ENCODE data around the gene B4GALT5.

GRCh38 chr20:49597825-49598395, 115.8 kb downstream of the B4GALT5 start:
- TF ChIP-seq ATF6 (CRISPR knock-in tag; IDR thresholded peaks at IDR 0.05) (no peak), USF2 (CRISPR knock-in tag; IDR thresholded peaks at IDR 0.05) (no peak), CDX4 (CRISPR knock-in tag; IDR thresholded peaks at IDR 0.05; ENCODE audit: borderline replicate concordance) (no peak), CTCF (IDR thresholded peaks at IDR 0.05) (no peak), CREM (CRISPR knock-in tag; IDR thresholded peaks at IDR 0.05) (no peak), SP1 (CRISPR knock-in tag; conservative IDR thresholded peaks at IDR 0.05) (no peak), TEAD4 (CRISPR knock-in tag; IDR thresholded peaks at IDR 0.05) (no peak), HMGA2 (CRISPR knock-in tag; IDR thresholded peaks at IDR 0.05) (no peak), AFF4 (CRISPR knock-in tag; IDR thresholded peaks at IDR 0.05; ENCODE audit: borderline replicate concordance) (no peak), CREB1 (CRISPR knock-in tag; IDR thresholded peaks at IDR 0.05) (no peak), HMGXB4 (CRISPR knock-in tag; IDR thresholded peaks at IDR 0.05) (no peak), ZNF263 (CRISPR knock-in tag; IDR thresholded peaks at IDR 0.05; ENCODE audit: low read depth) (no peak), MAX (CRISPR knock-in tag; IDR thresholded peaks at IDR 0.05) (no peak)
